Stomach smooth muscle (tissue), 2 donors: ENCODE measurements around the gene KIF13A.
"Not testable (repeated sequence)": the region's sequence is repeated elsewhere in the genome, so short reads cannot be mapped to it uniquely, and the experiment has no call there.

ENCODE experiments used
- H3K27ac ChIP-seq: one replicate; pipeline ENCODE4 v1.7.0; 2013; ENCODE audit warnings: mild to moderate bottlenecking, low read length, inconsistent platforms
- H3K27me3 ChIP-seq, 2 donors: one replicate each; pipeline ENCODE4 v1.7.0; 2013; ENCODE audit warnings: low read length in 2 of 2; ENCODE audit not compliant: insufficient read depth in 2 of 2, control insufficient read depth in 1 of 2
- H3K36me3 ChIP-seq, 2 donors: one replicate each; pipeline ENCODE4 v1.7.0; 2013; ENCODE audit warnings: low read length in 2 of 2; ENCODE audit not compliant: control insufficient read depth in 2 of 2, insufficient read depth in 2 of 2
- H3K4me1 ChIP-seq: one replicate; pipeline ENCODE4 v1.7.0; 2013; ENCODE audit warnings: low read length; ENCODE audit not compliant: control insufficient read depth, insufficient read depth
- H3K4me3 ChIP-seq, 2 donors: one replicate each; pipeline ENCODE4 v1.7.0; 2013; ENCODE audit warnings: low read length in 2 of 2
- H3K9ac ChIP-seq, 2 donors: one replicate each; pipeline ENCODE4 v1.7.0; 2013; ENCODE audit warnings: low read length in 2 of 2, mild to moderate bottlenecking in 1 of 2
- H3K9me3 ChIP-seq, 2 donors: one replicate each; pipeline ENCODE4 v1.7.0; 2013; ENCODE audit warnings: low read length in 2 of 2; ENCODE audit not compliant: control insufficient read depth in 2 of 2
- donor health status: healthy.
- donor health status: Pancreatic carcinoma.

The KIF13A gene

DNA sequence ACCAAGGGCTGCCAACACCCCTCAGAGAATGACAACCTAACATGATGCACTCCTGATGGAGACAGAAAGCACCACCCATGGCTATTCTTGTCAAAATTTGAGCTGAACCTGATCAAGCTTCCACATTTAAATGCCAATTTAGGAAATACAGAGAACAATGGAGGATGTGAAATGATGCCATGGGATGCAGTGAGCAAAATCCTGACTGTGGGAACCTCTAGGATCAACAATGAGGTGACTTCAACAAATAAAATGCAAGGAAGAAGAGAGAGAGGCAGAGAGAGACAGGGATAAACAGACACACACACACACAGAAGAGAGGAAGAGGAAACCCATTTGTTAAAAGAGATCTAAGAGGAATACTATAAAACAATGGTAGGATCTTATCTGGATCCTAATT, 161.1 kb downstream of the KIF13A start:
- Histone ChIP-seq H3K9ac (no peak overlapping the region), H3K27me3 (no peaks in the 10 kb centered on the region), H3K4me3 (no peak overlapping the region), H3K27ac (no peak overlapping the region), H3K4me1 (no peaks in the 10 kb centered on the region), H3K36me3 (peaks cover 36 to 59% of the 10 kb centered on the region in 2 donors), H3K9me3 (no peaks in the 10 kb centered on the region)

DNA sequence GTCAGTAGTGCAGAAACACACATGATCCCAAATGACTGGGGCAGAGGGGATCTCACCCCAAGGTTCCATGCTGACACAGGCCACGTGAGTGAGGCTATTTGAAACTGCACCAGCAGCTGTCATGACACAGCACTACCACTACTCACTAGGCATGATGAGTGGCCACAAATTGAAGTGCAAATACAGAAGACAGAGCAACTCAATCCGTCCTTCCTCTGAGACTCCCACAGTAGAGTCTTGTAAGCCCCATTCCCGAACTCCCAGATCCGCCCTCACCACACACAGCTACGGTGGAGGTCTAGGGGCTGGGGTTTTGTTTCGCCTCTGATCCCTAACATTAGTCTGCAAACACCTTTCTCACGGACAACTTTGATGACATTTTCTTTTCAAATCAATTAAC, 167.4 kb downstream of the KIF13A start:
- H3K27ac ChIP-seq = no peak overlapping the region
- H3K36me3 ChIP-seq = peaks cover 9 to 18% of the 10 kb centered on the region in 2 donors
- H3K27me3 ChIP-seq = no peaks in the 10 kb centered on the region
- no peaks in the 10 kb centered on the region for H3K4me1 ChIP-seq
- no peak overlapping the region for H3K9ac ChIP-seq
- H3K9me3 ChIP-seq = no peaks in the 10 kb centered on the region
- no peak overlapping the region for H3K4me3 ChIP-seq

GRCh38 chr6:17817763-17818162, 169.7 kb downstream of the KIF13A start:
- Histone ChIP-seq H3K4me3 (no peak overlapping the region), H3K4me1 (no peaks in the 10 kb centered on the region), H3K36me3 (peaks cover 9 to 13% of the 10 kb centered on the region in 2 donors), H3K27ac (no peak overlapping the region), H3K9me3 (no peaks in the 10 kb centered on the region), H3K9ac (no peak overlapping the region), H3K27me3 (no peaks in the 10 kb centered on the region)

GRCh38 chr6:17816921-17817611, 170.4 kb downstream of the KIF13A start:
- Histone ChIP-seq H3K9ac (no peak overlapping the region), H3K27ac (no peak overlapping the region), H3K36me3 (peaks cover 7 to 14% of the 10 kb centered on the region in 2 donors), H3K4me1 (no peaks in the 10 kb centered on the region), H3K27me3 (no peaks in the 10 kb centered on the region), H3K4me3 (no peak overlapping the region), H3K9me3 (peaks cover 0 to 2% of the 10 kb centered on the region in 2 donors)

- Histone ChIP-seq H3K36me3 (peaks cover 3 to 14% of the 10 kb centered on the region in 2 donors), H3K27me3 (no peaks in the 10 kb centered on the region), H3K9ac (no peak overlapping the region), H3K27ac (no peak overlapping the region), H3K4me3 (no peak overlapping the region), H3K4me1 (no peaks in the 10 kb centered on the region), H3K9me3 (peaks cover 0 to 2% of the 10 kb centered on the region in 2 donors)
These were observed 173.9 kb downstream of the KIF13A start for GRCh38 chr6:17813542-17813941.

- no peaks in the 10 kb centered on the region for H3K27me3 ChIP-seq
- no peak overlapping the region for H3K9ac ChIP-seq
- H3K36me3 ChIP-seq = peaks cover 8 to 15% of the 10 kb centered on the region in 2 donors
- no peak overlapping the region for H3K4me3 ChIP-seq
- H3K9me3 ChIP-seq = peaks cover 0 to 2% of the 10 kb centered on the region in 2 donors
- no peak overlapping the region for H3K27ac ChIP-seq
- no peaks in the 10 kb centered on the region for H3K4me1 ChIP-seq
These were observed 175.1 kb downstream of the KIF13A start for GRCh38 chr6:17812311-17812710.

- no peak overlapping the region for H3K27ac ChIP-seq
- H3K36me3 ChIP-seq = peaks cover 9 to 14% of the 10 kb centered on the region in 2 donors
- H3K4me1 ChIP-seq = no peaks in the 10 kb centered on the region
- no peak overlapping the region for H3K4me3 ChIP-seq
- H3K27me3 ChIP-seq = no peaks in the 10 kb centered on the region
- no peak overlapping the region for H3K9ac ChIP-seq
- peaks cover 0 to 2% of the 10 kb centered on the region in 2 donors for H3K9me3 ChIP-seq
These were observed 178.8 kb downstream of the KIF13A start for GRCh38 chr6:17808609-17809008.

GRCh38 chr6:17807431-17807830, 180.0 kb downstream of the KIF13A start:
- not testable (repeated sequence) for H3K27ac ChIP-seq, H3K9me3 ChIP-seq, H3K27me3 ChIP-seq, H3K4me1 ChIP-seq, H3K9ac ChIP-seq, H3K4me3 ChIP-seq
- peaks cover 14 to 15% of the 10 kb centered on the region in 2 donors for H3K36me3 ChIP-seq

DNA sequence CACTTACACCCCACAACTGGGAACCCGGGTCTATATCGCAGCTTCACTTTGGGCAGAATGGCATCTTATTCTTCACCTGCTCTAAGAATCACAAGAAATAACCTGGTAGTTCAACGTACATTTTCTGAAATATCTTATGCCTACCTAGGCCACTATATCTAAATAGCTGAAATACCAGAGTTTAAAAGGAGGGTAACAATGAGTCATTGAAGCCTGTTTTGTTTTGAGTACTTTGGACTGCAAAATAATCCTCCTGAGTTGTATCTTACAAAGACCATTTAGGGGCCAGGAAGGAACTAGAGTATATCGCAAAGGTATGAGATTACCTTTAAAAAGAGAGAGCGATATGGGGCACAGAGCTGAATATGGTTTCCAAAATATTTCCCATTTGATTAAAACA, 184.0 kb downstream of the KIF13A start:
- H3K4me1 ChIP-seq = no peaks in the 10 kb centered on the region
- H3K4me3 ChIP-seq = no peak overlapping the region
- H3K27ac ChIP-seq = no peak overlapping the region
- no peak overlapping the region for H3K9ac ChIP-seq
- H3K9me3 ChIP-seq = no peaks in the 10 kb centered on the region
- H3K36me3 ChIP-seq = peaks cover 29 to 33% of the 10 kb centered on the region in 2 donors
- H3K27me3 ChIP-seq = no peaks in the 10 kb centered on the region

DNA sequence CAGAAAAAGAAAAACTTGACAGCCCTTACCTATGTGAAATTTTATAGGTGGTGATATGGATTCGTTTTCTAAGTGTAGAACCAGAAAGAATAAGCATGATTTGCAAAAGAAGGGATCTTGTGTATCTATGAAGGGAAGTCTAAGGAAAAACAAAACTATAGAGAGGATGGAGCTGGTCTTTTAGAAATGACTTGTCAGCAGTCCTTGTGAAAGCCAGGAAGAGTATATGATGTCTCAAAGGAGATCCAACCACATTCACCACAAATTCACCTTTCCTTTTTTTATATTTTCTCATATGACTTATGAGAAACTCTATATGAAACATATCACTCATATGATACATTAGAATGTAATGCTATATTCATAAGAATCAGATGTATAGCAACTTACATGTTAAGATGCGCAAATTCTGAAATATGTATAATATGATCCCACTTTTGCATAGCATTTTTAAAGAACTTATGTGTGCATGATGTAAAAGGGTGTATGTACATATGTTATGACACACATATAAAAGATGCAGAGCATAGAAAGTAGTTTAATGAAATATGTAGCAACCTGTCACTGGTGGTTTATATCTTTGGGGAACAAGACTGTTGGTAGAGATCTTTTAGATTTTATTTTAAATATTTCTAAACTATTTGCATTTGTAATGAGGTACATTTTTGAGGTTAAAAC, 188.8 kb downstream of the KIF13A start:
- peaks cover 45 to 56% of the 10 kb centered on the region in 2 donors for H3K36me3 ChIP-seq

DNA sequence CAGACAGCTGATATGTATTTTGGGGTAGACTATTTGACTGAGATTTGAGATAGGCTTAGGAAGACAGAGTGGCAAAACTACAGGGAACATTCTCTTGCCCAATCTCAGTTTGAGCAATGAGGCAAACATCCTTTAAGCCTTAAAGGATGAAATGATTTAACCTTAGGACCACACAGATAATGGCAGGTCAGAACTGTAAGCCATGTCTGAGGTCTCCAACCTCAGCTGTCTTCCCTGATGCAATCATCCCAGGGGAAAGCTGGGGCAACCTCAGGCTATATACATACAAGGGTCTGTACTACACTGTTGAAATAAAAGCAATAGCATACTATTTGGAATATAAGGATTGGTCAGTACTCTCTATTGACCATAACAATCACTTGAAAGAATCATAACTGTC, 196.9 kb downstream of the KIF13A start:
- Histone ChIP-seq H3K27me3 (no peaks in the 10 kb centered on the region), H3K9ac (no peak overlapping the region), H3K4me1 (no peaks in the 10 kb centered on the region), H3K27ac (no peak overlapping the region), H3K36me3 (peaks cover 31 to 47% of the 10 kb centered on the region in 2 donors), H3K4me3 (no peak overlapping the region), H3K9me3 (no peaks in the 10 kb centered on the region)

More for the DNA sequence above, 188.8 kb downstream of the KIF13A start:
- Histone ChIP-seq H3K4me3 (no peak overlapping the region), H3K9me3 (no peaks in the 10 kb centered on the region), H3K4me1 (no peaks in the 10 kb centered on the region), H3K27ac (no peak overlapping the region), H3K27me3 (no peaks in the 10 kb centered on the region), H3K9ac (no peak overlapping the region)
